NCI-H187 (cell line): ENCODE measurements around the gene DEDD2.

ENCODE experiments used
- DNase-seq, 2 experiments: peaks; one replicate each; lab custom pipeline; 2025; lab: John Stamatoyannopoulos, UW

Gene DEDD2

DNA sequence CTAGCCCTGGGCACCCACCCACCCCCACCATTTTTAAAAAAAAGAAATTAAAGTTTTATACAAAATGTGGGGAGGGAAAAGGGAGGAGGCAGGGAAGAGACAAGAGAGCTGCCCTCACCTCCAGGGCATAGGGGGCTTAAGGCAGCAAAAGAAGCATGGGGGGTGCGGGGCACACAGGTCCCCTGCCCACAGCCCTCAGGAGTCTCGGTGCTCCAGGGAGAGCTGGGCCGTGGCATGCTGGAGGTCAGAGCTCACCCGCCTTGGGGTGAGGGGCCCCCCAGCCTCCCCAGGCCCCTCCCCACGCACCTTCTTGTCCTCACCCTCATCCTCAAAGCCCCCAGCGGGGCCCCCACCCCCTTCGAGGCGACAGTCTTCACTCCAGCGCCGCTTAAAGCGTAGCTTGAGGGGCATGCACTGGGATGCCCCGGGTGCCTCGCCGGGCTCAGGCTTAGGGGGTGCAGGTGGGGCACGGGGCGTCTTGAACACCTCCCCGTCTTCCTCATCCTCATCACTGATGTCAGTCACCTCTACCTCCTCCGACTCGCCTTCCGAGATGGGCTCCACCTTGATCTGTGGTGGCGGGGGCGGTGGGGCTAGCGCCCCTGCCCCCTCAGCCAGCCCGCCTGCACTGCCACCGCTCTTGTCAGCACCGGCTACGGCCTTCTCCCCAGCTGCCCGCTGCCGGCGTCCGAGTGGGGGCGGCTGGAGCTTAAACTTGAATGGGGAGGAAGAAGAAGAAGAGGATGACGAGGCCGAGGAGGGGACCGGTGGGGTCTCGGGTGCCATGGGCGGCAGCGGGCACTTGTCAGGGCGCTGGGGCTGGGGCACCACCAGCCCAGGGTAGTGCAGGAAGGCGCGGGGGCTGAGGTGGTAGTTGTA, 31.0 kb upstream of the DEDD2 start:
- no peak for DNase-seq

DNA sequence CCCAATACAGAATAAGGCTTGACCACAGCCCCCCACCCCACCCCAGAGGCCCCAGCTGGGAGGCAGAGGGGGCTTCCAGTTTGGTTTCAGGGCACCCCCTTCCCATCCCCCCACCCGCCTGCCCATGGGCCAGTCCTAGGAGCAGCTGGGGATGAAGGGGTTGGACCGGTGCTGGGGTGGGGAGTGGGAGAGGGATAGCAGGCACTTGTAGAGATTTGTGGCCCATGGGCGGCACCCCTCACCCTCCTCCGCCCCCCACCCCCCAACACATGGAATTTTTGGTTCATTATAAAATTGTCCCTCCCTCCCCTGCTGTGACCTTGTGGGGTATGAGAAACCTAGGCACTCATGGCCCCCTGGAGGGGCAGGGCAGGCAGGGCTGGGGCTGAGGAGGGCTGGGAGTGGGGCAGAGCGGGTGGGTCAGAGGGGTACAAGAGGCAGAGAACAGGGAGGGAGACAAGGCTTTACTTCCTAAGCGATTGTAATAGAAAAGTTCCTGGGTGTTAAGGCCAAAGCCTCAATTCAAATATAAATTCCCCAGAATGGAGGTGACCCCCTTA, 30.2 kb upstream of the DEDD2 start:
- no peak for DNase-seq

DNA sequence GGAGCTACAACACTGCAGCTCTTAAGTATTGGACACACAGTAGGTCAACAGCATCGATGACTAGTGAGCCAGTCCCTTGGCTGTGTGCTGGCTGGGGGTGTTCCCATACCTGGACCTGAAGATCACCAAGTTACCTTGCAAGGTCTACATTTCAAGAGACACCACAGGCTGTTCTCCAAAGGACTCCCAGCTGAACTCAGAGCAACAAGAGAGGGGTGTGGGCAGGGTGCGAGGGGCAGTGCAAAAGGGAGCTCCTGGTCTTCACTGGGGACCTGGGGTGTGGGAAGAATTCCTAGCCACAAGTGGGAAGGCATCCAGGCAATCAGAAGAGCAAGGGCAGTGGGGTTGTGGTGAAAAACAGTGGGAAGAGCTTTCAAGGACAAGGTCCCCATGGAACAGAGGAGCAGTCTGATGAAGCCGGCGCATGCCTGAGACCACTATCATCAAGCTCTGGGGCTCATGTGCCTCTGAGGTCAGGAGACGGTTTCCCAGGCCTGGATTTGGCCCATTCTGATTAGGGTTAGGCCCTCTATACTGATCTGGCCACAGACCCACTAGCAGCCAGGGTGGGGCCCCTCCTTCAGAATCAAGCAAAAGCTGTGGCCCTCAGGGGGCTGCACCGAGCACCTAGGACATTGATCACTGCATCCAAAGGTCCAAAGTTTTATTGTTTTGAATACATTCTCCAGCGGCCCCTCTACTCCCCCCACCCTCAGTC, 29.6 kb upstream of the DEDD2 start:
- no peak for DNase-seq

DNA sequence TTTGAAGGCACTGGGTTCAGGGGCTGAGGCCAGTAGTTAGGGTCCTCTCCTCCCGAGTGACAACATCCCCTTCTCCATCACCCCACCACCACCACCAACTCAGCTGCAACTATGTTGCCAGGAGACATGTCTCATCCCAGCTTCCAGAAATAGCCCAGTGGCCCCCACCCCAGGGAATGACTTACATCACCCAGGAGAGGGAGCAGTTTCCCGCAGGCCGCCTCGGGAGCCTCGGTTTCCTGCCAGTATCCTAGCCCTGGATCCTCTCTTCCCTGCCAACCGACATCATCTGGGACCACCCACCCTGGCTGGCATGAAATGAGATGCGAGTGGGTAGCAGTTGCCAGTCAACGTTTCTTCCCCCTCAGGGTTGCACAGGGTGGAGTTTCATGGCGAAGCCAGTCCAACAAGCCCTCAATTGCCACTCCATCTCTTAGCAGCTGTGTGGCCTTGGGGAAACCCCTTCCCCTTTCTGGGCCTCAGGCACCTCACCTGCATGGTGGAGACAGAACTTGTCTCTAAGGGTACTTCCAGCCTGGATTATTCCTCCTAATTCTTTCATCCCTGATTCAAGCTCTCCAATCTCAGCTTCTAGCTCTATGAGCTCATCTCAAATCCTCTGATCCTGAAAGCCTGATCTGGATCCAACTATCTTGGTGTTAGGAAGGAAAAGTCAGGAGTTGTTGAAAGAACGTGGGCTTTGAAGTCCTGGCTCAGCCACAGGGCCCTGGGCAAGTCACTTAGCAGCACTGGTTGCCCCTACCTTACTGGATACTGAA, 28.9 kb upstream of the DEDD2 start:
- no peak for DNase-seq

DNA sequence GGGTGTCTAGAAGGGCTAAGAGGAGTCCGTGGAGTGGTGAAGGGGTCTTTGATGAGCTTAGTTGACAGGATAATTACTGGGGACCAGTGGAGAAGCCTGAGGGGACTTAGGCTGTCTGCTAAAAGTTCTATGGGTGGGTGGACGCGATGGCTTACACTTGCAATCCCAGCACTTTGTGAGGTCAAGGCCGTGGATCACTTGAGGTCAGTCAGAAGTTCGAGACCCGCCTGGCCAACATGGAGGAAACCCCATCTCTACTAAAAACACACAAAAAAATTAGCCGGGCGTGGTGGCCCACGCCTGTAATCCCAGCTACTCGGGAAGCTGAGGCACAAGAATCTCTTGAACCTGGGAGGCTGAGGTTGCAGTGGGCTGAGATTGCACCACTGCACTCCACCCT, 27.8 kb upstream of the DEDD2 start:
- no peak for DNase-seq

DNA sequence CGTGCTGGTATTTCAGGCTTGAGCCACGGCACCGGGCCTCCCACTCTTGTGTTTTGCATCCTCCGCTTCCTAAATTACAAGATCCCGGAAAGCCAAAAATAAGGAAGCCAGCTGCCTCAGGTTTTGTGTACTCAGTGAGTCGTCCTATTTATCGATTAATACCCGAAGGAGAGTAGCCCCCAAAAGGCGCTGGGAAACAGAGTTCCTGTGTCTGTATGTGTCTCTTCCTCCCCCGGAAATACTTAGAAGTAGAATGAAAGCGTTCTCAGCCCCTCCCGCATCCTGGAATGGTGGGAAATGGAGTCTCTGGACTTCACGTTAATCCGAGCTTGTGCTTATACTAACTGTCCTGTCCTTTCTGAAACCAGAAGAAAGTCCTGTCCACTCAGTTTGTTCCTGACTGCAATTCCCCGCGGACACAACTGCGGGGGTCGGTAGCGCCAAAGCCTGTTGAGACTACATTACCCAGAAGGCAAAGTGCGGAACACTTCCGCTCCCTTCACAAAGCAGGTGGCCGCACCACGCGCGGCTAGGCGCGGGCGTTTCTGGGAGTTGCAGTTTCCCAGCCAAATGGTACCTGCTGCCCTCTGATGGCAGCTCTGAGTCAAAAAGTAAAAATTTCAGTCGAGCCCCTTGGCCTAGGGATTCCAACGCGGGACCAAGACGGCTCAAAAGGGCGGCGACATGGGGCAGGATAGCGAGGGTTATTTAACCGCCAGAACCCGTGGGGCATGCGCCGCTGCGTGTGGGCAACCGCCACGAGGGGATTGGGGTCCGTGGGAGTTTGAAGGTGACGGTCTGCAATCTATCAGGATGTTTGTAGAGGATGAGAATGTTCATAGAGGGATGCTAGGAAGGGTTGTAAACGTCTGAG, 27.1 kb upstream of the DEDD2 start:
- peak; percentile 88 to 90 for DNase-seq

DNA sequence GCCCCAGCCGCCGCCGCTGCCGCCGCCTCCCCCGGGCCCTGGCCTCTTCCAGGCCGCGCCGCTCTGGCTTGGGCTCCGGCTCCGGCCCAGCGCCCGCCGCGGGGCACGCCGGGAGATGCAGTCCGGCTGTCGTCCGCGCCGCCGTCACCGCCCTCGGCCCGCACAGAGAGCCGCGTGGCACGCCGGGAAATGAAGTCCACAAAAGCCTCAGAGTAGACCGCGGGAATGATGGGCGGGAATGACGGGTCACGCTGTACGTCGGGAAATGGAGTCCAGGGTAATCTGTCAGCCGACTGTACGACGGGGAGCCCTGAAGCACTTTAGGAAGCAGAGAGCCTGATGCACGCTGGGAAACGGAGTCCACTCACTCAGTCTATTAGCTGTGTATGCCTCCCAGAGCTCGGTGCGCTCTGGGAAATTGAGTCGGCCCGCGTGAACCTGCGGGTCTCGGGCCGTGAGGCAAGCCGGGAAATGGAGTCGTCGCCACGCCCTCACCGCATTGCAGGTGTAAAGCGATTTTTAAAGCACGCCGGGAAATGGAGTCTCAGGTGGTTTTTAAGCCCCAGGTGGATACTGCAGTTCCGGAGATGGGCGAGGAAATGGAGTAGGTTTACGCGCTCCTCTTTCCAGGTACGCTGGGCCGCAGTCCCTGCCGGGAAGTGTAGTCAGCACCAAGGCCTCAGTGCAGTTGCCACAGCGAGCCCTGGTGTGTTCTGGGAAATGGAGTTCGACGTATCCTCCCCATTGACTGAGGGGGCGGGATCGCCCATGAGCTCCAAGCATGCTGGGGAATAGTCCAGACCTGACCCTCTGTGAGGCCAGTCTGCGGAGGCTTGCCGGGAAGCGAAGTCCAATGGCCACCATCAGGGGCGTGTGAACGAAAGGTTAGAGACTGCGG, 25.3 kb upstream of the DEDD2 start, which contains the start of gene GSK3A:
GSK3A (minus strand) TSS at position 91 of the 898 bp plus-strand sequence. CDS start 137 bp downstream, outside the sequence.
- DNase-seq = peak; percentile 100

DNA sequence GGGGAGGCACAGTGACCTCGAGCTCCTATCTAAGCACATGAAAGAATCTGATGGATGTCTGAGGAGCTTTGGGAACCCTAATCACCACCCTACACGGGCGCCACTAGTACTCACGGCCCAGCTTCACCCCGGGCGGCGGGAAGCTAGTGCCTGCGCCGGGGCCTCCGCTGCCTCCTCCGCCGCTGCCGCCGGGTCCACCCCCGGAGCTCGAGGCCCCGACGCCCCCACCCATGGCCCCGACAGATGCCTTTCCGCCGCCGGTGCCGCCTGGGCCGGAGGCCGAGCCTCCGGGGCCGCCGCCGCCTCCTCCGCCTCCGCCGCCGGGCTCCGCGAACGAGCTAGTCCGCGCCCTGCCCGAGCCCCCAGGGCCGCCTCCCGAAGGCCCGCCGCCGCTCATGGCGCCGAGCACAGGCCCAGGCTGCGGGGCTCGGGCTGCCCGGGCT, 24.6 kb upstream of the DEDD2 start:
- no peak for DNase-seq

DNA sequence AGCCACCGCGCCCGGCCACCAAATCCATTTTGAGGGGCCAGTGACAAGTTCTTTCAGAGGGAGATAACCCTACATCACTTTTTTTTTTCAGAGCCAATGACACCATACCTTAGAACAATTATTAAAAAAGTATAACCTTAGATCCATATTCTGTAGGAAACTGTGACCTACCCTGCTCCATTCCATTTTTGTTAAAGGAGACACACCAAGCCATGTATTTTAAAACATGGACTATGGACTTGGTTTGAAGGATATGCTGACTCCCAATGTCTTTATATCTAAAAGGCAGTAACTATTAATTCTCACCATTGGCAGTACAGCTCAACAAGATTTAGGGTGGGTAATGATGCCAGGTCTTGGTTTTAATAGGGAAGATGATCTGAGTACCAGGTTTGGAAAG, 23.8 kb upstream of the DEDD2 start:
- DNase-seq = no peak

DNA sequence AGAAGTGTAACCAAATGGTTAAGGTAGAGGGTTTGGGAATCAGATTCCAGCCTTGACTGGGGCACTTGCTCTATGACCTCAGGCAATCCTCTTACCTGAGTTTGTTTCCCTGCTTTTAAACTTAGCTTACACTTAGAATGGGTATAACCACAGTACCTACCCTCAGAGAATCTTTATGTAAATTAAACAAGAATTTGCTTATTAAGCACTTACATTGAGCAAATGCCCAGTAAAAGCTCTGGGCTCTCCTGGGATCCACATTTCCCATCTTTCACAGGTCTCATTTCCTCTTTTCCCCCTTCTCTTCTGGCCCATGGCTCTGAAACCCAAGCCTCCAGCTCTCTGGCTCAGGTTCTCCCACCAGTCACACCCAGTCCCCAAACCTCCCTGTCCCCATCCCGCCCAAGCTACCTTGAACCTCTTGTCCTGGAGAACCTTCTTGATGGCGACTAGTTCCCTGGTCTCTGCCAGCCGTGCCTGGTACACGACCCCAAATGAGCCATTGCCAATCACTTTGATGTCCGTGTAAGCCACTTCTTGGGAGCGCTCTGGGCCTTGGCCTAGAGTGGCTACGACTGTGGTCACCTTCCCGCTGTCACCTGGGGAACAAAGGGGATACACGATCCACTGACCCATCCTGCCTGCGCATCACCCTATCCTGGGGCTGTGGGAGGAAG, 22.2 kb upstream of the DEDD2 start:
- DNase-seq = no peak

DNA sequence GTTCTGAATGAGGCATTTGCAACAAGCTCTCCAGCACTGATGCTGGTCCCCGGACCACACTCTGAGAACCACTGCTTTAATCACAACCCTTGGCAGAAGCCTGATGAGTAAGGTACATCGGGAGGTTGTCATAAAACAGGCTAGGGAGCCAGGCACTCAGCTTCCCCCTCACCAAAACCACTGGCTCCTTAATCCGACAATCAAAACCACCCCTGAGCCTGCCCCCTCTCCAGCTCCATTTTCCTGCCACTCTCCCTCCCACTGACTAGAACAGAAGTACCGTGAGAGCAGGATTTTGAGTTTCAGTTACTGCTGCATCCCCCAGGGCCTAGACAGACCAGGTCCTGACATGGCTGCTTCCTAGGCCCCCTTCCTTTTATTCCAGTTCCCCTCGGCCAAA, 17.7 kb upstream of the DEDD2 start:
- DNase-seq = no peak

DNA sequence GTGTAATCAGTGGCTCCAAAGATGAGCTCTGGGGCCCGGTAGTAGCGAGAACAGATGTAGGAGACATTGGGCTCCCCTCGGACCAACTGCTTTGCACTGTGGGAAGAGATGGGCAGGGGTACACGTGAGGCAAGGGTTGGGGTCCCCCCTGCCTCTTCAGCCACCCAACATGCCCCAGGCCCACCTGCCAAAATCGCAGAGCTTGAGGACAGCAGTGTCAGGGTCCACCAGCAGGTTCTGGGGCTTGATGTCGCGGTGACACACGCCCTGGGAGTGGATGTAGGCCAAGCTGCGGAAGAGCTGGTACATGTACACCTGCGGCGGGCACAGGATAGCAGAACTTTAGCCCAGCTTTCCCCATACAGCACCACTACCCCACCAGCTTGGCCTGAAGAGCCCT, 16.9 kb upstream of the DEDD2 start:
- no peak for DNase-seq

DNA sequence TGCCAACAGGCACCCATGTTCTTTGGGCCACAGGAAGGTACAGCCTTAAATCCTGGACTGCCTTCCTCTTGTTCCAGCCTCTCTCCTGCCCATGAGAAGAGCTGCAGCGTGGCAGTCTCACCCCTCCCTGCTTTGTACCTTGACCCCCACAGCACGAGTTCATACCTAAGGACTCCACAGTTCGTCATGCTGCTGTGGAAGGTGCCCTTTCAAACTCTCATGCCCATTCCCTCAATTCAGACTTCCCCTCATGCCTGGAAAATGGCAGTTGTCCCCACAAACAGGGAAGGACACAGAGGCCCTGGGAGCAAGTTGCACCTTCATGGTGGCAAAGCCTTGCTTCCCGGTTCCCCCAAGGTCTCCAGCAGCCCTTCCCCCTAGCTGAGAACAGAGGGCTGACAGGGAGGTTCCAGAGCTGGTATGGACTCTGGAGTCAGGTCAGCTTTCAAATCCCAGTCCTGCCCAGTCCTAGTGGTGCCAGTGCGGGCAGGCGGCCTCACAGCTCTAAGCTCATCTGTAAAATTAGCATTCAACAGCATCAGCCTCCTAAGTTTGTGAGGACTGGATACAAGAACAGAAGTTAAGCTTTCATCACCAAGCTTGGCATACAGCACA, 16.3 kb upstream of the DEDD2 start:
- no peak for DNase-seq

DNA sequence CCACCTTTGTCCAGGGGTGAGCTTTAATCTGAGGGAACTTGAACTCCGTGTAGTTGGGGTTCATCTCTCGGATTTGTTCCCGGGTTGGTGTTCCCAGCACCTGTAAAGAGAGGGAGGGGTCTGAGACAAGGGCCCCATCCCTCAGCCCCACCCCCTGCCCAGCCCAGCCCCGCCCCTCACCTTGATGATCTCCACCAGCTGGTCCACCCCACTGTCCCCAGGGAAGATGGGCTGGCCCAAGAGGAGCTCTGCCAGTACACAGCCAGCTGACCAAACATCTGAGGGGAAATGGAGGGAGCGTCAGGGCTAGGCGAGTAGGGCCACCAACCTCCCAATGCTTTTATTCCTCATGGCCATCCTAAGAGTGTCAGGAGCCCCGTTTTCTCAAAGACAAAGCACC, 15.6 kb upstream of the DEDD2 start:
- no peak for DNase-seq

DNA sequence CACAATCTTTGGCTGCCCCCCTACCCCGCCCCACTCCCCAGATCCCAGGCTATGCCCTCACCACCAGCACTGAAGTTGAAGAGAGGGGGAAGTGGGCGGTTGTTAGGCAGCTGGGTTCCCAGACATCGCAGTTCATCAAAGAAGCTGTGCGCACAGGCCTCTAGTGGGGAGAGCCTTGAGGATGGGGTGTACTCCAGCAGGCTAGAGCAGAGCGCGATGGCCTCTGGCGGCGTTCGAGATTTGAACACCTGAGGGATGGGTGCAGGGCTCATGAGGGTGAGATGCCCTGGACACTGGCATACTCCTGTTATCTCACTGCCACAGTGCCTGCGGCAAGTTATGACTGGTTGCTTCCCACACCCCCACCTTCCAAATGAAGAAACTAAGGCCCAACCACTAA, 15.0 kb upstream of the DEDD2 start:
- DNase-seq = no peak

DNA sequence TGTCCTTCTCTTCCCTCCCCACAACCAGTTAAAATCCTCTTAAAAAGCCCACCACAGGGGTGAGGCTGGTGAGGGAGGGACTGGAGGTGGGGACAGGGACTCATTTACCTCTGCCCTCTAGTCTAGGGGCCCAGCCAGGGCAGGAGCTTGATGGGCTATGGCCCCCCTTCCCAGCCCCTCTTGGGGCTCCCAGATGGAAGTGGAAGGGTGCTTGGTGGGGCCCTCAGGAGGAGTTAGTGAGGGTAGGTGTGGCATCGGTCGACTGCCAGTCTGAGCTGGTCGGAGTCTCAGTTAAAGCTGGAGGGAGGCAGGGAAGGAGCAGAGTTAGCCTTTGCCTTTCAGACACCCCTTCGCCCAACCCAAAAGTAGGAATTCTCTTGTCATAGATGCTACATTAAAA, 13.1 kb upstream of the DEDD2 start:
- DNase-seq = no peak

DNA sequence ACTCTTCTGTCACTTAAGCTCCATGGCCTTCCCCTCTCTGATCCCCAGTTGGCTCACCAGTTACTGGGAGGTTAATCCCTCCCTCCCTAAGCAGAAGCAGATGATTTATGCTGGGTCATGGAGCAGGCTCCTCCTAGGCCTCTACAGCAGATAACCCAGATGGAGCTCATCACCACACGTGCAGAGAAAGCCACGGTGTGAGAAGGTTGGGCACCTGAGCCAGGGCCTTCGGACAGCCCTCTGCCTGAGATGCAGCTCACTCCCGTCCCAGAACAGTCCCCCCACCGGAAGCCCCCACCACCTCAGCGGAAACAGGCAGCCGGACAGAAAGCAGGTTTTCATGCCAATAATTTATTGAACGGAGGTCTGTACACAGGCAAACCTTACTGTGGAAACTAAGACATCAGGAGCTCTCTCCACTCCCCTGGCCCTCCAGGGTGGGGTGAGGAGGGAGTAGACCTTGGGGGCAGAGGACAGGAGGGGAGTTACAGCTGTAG, 12.4 kb upstream of the DEDD2 start:
- no peak for DNase-seq

DNA sequence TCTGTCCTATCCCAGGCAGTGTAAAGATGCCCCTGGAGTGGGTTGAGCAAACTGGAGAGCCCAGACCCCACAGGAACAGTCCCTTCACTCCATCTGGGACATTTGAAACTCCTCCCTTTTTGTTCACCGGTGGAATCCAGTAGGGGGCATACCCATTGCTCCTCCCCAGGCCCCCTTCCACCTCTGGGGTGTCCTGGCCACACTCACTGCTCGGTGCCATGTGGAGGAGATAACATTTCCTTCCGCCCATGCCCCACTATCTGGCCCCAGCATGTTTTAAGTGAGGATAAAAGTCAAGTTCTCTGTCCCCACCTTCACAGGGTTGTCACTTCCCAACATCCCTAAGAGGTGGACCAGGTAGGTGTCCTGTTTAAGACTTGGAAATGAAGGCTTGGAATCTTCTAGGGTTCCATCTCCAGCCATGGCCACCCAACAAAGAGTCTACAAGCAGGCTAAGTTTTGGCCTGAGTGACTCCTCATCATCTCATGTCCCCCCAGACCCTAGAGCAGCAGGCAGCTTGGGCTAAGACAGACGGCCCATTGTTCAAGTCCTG, 11.9 kb upstream of the DEDD2 start:
- no peak for DNase-seq

DNA sequence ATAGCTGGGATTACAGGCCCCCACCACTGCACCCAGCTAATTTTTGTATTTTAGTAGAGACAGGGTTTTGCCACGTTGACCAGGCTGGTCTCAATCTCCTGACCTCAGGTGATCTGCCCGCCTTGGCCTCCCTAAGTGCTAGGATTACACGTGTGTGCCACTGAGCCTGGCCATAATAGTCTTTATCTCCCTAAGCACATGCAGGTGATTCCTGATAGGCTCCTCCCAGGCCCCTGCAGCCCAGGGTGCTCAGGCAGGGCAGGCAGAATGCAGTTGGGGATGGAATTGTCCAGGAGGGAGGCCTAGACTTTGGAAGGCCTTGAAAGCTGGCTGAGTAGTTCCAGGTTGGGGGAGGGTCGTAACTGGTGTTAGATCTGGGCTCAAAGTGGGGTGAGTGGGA, 11.2 kb upstream of the DEDD2 start:
- DNase-seq = no peak
